ENCODE measurements around the gene C1orf232.

Gene C1orf232

GRCh38 chr1:26162220-26162709, 6.5 kb downstream of the C1orf232 start:
- TF ChIP-seq SCRT2 (tag by site-specific recombination; IDR thresholded peaks at IDR 0.05): 0 out of 2 replicates have a peak, but pooled peaks have one; percentile 14
- TF ChIP-seq ZNF664 (tag by site-specific recombination; IDR thresholded peaks at IDR 0.05): peak; percentile 92
- peak; percentile 22; the same call in 1 of the 2 replicates for TF ChIP-seq ZNF341 (tag by site-specific recombination; IDR thresholded peaks at IDR 0.05; ENCODE audit: low read depth)
- TF ChIP-seq, protein P1, sequence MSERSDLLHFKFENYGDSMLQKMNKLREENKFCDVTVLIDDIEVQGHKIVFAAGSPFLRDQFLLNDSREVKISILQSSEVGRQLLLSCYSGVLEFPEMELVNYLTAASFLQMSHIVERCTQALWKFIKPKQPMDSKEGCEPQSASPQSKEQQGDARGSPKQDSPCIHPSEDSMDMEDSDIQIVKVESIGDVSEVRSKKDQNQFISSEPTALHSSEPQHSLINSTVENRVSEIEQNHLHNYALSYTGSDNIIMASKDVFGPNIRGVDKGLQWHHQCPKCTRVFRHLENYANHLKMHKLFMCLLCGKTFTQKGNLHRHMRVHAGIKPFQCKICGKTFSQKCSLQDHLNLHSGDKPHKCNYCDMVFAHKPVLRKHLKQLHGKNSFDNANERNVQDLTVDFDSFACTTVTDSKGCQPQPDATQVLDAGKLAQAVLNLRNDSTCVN (tag by site-specific recombination; optimal IDR thresholded peaks at IDR 0.05): peak; percentile 7
- 0 out of 2 replicates have a peak, but pooled peaks have one; percentile 7 for TF ChIP-seq ZNF335 (tag by site-specific recombination; conservative IDR thresholded peaks at IDR 0.05)
- 0 out of 2 replicates have a peak, but pooled peaks have one; percentile 3 for TF ChIP-seq GLIS1 (tag by site-specific recombination; IDR thresholded peaks at IDR 0.05)
- TF ChIP-seq ZNF529 (tag by site-specific recombination; IDR thresholded peaks at IDR 0.05; ENCODE audit: insufficient replicate concordance): no peak
- no peak for TF ChIP-seq ZSCAN18 (tag by site-specific recombination; IDR thresholded peaks at IDR 0.05)
- no peak for TF ChIP-seq ZNF366 (tag by site-specific recombination; conservative IDR thresholded peaks at IDR 0.05)
- TF ChIP-seq, protein P2, sequence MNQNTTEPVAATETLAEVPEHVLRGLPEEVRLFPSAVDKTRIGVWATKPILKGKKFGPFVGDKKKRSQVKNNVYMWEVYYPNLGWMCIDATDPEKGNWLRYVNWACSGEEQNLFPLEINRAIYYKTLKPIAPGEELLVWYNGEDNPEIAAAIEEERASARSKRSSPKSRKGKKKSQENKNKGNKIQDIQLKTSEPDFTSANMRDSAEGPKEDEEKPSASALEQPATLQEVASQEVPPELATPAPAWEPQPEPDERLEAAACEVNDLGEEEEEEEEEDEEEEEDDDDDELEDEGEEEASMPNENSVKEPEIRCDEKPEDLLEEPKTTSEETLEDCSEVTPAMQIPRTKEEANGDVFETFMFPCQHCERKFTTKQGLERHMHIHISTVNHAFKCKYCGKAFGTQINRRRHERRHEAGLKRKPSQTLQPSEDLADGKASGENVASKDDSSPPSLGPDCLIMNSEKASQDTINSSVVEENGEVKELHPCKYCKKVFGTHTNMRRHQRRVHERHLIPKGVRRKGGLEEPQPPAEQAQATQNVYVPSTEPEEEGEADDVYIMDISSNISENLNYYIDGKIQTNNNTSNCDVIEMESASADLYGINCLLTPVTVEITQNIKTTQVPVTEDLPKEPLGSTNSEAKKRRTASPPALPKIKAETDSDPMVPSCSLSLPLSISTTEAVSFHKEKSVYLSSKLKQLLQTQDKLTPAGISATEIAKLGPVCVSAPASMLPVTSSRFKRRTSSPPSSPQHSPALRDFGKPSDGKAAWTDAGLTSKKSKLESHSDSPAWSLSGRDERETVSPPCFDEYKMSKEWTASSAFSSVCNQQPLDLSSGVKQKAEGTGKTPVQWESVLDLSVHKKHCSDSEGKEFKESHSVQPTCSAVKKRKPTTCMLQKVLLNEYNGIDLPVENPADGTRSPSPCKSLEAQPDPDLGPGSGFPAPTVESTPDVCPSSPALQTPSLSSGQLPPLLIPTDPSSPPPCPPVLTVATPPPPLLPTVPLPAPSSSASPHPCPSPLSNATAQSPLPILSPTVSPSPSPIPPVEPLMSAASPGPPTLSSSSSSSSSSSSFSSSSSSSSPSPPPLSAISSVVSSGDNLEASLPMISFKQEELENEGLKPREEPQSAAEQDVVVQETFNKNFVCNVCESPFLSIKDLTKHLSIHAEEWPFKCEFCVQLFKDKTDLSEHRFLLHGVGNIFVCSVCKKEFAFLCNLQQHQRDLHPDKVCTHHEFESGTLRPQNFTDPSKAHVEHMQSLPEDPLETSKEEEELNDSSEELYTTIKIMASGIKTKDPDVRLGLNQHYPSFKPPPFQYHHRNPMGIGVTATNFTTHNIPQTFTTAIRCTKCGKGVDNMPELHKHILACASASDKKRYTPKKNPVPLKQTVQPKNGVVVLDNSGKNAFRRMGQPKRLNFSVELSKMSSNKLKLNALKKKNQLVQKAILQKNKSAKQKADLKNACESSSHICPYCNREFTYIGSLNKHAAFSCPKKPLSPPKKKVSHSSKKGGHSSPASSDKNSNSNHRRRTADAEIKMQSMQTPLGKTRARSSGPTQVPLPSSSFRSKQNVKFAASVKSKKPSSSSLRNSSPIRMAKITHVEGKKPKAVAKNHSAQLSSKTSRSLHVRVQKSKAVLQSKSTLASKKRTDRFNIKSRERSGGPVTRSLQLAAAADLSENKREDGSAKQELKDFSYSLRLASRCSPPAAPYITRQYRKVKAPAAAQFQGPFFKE (tag by site-specific recombination; IDR thresholded peaks at IDR 0.05; ENCODE audit: borderline replicate concordance): no peak
- ChIA-PET POLR2A (interaction anchor here (1.0 kb wide), 1 partner anchor 7 kb away, joined by 4 read pairs; the partner anchor contains the start of gene ZNF593), CTCF (interaction anchor here (0.6 to 2.5 kb wide), 7 partner anchors 18 to 464 kb away, joined by 3 to 16 read pairs (median 4); no protein-coding TSS in a partner anchor)
- H3K9me3 ChIP-seq (ENCODE audit: control insufficient read depth, insufficient read depth, low read depth, low read length): no peaks in the 10 kb centered on the region
- no peak overlapping the region; the same call in 1 of the 2 replicates for H3K27ac ChIP-seq (ENCODE audit: extremely low read depth, low read depth, low read length)
- no peaks in the 10 kb centered on the region; the same call in 1 of the 2 replicates for H3K4me1 ChIP-seq (ENCODE audit: control insufficient read depth, insufficient read depth, low read length)
- no peaks in the 10 kb centered on the region for H3K36me3 ChIP-seq (ENCODE audit: control insufficient read depth in 2 of 2, insufficient read depth in 1 of 2, low read length in 2 of 2)
- peak overlapping the region; percentile 12; the same call in 1 of the 2 replicates for H3K4me3 ChIP-seq (ENCODE audit: low read depth, low read length)

- no peaks in the 10 kb centered on the region for H3K9me3 ChIP-seq (ENCODE audit: control insufficient read depth, insufficient read depth, low read depth, low read length)
- no peaks in the 10 kb centered on the region for H3K36me3 ChIP-seq (ENCODE audit: control insufficient read depth in 2 of 2, insufficient read depth in 1 of 2, low read length in 2 of 2)
- peak overlapping the region; percentile 12; the same call in 1 of the 2 replicates for H3K4me3 ChIP-seq (ENCODE audit: low read depth, low read length)
- ChIA-PET CTCF (interaction anchor here (0.6 to 2.5 kb wide), 5 partner anchors 8 to 463 kb away, joined by 3 to 16 read pairs (median 7); partner anchors contain the start of gene ZNF593), POLR2A (interaction anchor here (1.0 kb wide), 1 partner anchor 8 kb away, joined by 4 read pairs; the partner anchor contains the start of gene ZNF593)
- H3K27ac ChIP-seq (ENCODE audit: extremely low read depth, low read depth, low read length): peak overlapping the region; percentile 45; the same call in 1 of the 2 replicates
- H3K4me1 ChIP-seq (ENCODE audit: control insufficient read depth, insufficient read depth, low read length): no peaks in the 10 kb centered on the region; the same call in 1 of the 2 replicates
- TF ChIP-seq ZNF335 (tag by site-specific recombination; conservative IDR thresholded peaks at IDR 0.05) (peak; percentile 63), ZNF449 (tag by site-specific recombination; IDR thresholded peaks at IDR 0.05) (peak; percentile 71), ZNF202 (tag by site-specific recombination; IDR thresholded peaks at IDR 0.05; ENCODE audit: borderline replicate concordance) (no peak), ZNF843 (tag by site-specific recombination; IDR thresholded peaks at IDR 0.05) (no peak), ZNF221 (tag by site-specific recombination; IDR thresholded peaks at IDR 0.05; ENCODE audit: borderline replicate concordance) (no peak), ZNF792 (tag by site-specific recombination; IDR thresholded peaks at IDR 0.05) (no peak), ZNF391 (tag by site-specific recombination; IDR thresholded peaks at IDR 0.05; ENCODE audit: borderline replicate concordance, low read depth) (no peak), GLIS1 (tag by site-specific recombination; IDR thresholded peaks at IDR 0.05) (0 out of 2 replicates have a peak, but pooled peaks have one; percentile 10), ZNF248 (tag by site-specific recombination; IDR thresholded peaks at IDR 0.05) (no peak)
- TF ChIP-seq, protein P3, sequence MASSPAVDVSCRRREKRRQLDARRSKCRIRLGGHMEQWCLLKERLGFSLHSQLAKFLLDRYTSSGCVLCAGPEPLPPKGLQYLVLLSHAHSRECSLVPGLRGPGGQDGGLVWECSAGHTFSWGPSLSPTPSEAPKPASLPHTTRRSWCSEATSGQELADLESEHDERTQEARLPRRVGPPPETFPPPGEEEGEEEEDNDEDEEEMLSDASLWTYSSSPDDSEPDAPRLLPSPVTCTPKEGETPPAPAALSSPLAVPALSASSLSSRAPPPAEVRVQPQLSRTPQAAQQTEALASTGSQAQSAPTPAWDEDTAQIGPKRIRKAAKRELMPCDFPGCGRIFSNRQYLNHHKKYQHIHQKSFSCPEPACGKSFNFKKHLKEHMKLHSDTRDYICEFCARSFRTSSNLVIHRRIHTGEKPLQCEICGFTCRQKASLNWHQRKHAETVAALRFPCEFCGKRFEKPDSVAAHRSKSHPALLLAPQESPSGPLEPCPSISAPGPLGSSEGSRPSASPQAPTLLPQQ (tag by site-specific recombination; IDR thresholded peaks at IDR 0.05): 0 out of 2 replicates have a peak, but pooled peaks have one; percentile 31
Observed at GRCh38 chr1:26161415-26162219, 7.1 kb downstream of the C1orf232 start.

Data from HEK293 (cell line).